Measurements from ENCODE around the gene APLP1.

DNA sequence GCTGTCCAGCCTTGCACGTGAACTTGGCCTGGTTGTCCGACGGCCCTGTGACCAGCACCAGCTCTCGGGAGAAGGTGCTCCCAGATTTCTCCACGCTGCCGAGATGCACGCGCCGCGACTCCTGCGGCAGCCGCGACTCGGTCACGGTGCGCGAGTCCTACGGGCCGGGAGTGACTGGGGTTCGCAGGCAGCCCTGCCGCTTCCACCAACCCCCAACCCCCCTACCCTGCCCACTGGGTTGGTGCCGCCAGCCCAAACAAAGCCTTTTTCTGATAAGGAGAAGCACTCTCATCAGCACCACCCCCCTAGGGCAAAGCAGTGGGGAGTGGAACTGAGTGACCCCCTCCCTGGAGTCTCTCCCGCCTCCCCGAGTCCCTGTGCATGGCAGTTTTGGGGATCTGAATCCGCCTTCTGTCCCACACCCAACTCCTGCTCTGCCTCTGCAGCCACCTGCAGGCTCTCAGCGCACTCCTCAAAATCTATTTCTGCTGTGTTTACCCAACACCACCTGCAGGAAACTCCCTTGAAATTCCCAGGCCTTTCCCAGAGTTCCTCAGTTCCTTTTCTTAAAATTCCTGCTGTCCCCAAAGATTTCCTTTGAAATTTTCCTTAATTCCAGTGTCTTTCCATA, 22.2 kb upstream of the APLP1 start:
- TF ChIP-seq, protein P1, sequence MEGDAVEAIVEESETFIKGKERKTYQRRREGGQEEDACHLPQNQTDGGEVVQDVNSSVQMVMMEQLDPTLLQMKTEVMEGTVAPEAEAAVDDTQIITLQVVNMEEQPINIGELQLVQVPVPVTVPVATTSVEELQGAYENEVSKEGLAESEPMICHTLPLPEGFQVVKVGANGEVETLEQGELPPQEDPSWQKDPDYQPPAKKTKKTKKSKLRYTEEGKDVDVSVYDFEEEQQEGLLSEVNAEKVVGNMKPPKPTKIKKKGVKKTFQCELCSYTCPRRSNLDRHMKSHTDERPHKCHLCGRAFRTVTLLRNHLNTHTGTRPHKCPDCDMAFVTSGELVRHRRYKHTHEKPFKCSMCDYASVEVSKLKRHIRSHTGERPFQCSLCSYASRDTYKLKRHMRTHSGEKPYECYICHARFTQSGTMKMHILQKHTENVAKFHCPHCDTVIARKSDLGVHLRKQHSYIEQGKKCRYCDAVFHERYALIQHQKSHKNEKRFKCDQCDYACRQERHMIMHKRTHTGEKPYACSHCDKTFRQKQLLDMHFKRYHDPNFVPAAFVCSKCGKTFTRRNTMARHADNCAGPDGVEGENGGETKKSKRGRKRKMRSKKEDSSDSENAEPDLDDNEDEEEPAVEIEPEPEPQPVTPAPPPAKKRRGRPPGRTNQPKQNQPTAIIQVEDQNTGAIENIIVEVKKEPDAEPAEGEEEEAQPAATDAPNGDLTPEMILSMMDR (IDR thresholded peaks at IDR 0.05; ENCODE audit: extremely low read depth in 1 of 2, insufficient read depth in 1 of 2, low read depth in 1 of 2, low read length in 2 of 2), result no peak
- TF ChIP-seq POLR2A (IDR thresholded peaks at IDR 0.05; ENCODE audit: low read depth, low read length) (no peak), GATA2 (IDR thresholded peaks at IDR 0.05; ENCODE audit: insufficient read depth, insufficient read length, low read depth, low read length) (no peak), EZH2 (IDR thresholded peaks at IDR 0.05; ENCODE audit: borderline replicate concordance, low read depth, low read length, severe bottlenecking) (no peak), POLR2AphosphoS5 (IDR thresholded peaks at IDR 0.05; ENCODE audit: insufficient read depth, low read depth, low read length) (no peak)
- TF ChIP-seq, protein P2, sequence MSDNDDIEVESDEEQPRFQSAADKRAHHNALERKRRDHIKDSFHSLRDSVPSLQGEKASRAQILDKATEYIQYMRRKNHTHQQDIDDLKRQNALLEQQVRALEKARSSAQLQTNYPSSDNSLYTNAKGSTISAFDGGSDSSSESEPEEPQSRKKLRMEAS (IDR thresholded peaks at IDR 0.05; ENCODE audit: insufficient read depth, insufficient read length), result no peak
